HL-60 (cell line): ENCODE data around the gene SLC7A14.

Experiments
- DNase-seq, 2 experiments: peaks; one replicate each; pipeline ENCODE4 v3.0.0-alpha.2; 2010 to 2020; ENCODE audit warnings: low read depth in 1 of 2, low spot score in 1 of 2
- H3K27ac ChIP-seq: fragments of 250-450 bp; sonication (Bioruptor Pico); replicated peaks from 2 replicates; pipeline ENCODE4 v1.5.1; 2020; ENCODE audit warnings: mild to moderate bottlenecking, moderate library complexity
- H3K27me3 ChIP-seq: fragments of 250-450 bp; sonication (Bioruptor Pico); 2 replicates; pipeline ENCODE4 v1.5.1; 2021; ENCODE audit warnings: mild to moderate bottlenecking, moderate library complexity; ENCODE audit not compliant: insufficient read depth, poor library complexity, severe bottlenecking
- H3K4me3 ChIP-seq: replicated peaks from 2 replicates; pipeline ENCODE4 v1.5.1; 2011; ENCODE audit warnings: mild to moderate bottlenecking, control low read depth, low read length; ENCODE audit not compliant: insufficient read depth
- CTCF ChIP-seq: IDR thresholded peaks from one replicate; pipeline ENCODE4 v1.5.1; 2011; ENCODE audit warnings: low read length, control low read depth, inconsistent platforms; ENCODE audit not compliant: insufficient read depth
- GABPA ChIP-seq: IDR thresholded peaks from 2 replicates; pipeline ENCODE4 v1.6.1; 2012; ENCODE audit warnings: low read depth
- POLR2AphosphoS5 ChIP-seq: IDR thresholded peaks from 2 replicates; pipeline ENCODE4 v1.6.1; 2012; ENCODE audit warnings: low read depth
- SPI1 ChIP-seq: IDR thresholded peaks from 2 replicates; pipeline ENCODE4 v1.6.1; 2012; ENCODE audit warnings: low read depth, mild to moderate bottlenecking, borderline replicate concordance
- long read RNA-seq: library from polyadenylated mRNA; unstranded; transcript quantifications from one replicate; pipeline ENCODE4 v2.0.0, GENCODE V29; 2020
- TF ChIP-seq, protein P1 (sequence below): IDR thresholded peaks from 2 replicates; pipeline ENCODE4 v1.6.1; 2012; ENCODE audit warnings: low read depth; ENCODE audit not compliant: insufficient replicate concordance

The SLC7A14 gene
- long read RNA-seq, result 0 reads

GRCh38 chr3:170585937-170586310 is at the start of gene SLC7A14:
TSS of gene SLC7A14 (minus strand) at chr3:170586075. CDS start at chr3:170526936, 59,139 bp downstream.
- Histone ChIP-seq H3K27me3 (peaks cover 15% of the 10 kb centered on the region), H3K27ac (no peak within 1 kb of the TSS), H3K4me3 (no peak within 1 kb of the TSS)
- no peak for TF ChIP-seq POLR2AphosphoS5
- no peak for TF ChIP-seq SPI1
- TF ChIP-seq CTCF, result no peak
- TF ChIP-seq, protein P1, sequence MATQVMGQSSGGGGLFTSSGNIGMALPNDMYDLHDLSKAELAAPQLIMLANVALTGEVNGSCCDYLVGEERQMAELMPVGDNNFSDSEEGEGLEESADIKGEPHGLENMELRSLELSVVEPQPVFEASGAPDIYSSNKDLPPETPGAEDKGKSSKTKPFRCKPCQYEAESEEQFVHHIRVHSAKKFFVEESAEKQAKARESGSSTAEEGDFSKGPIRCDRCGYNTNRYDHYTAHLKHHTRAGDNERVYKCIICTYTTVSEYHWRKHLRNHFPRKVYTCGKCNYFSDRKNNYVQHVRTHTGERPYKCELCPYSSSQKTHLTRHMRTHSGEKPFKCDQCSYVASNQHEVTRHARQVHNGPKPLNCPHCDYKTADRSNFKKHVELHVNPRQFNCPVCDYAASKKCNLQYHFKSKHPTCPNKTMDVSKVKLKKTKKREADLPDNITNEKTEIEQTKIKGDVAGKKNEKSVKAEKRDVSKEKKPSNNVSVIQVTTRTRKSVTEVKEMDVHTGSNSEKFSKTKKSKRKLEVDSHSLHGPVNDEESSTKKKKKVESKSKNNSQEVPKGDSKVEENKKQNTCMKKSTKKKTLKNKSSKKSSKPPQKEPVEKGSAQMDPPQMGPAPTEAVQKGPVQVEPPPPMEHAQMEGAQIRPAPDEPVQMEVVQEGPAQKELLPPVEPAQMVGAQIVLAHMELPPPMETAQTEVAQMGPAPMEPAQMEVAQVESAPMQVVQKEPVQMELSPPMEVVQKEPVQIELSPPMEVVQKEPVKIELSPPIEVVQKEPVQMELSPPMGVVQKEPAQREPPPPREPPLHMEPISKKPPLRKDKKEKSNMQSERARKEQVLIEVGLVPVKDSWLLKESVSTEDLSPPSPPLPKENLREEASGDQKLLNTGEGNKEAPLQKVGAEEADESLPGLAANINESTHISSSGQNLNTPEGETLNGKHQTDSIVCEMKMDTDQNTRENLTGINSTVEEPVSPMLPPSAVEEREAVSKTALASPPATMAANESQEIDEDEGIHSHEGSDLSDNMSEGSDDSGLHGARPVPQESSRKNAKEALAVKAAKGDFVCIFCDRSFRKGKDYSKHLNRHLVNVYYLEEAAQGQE, result no peak
- no peak for TF ChIP-seq GABPA
- DNase-seq, result no peak

DNA sequence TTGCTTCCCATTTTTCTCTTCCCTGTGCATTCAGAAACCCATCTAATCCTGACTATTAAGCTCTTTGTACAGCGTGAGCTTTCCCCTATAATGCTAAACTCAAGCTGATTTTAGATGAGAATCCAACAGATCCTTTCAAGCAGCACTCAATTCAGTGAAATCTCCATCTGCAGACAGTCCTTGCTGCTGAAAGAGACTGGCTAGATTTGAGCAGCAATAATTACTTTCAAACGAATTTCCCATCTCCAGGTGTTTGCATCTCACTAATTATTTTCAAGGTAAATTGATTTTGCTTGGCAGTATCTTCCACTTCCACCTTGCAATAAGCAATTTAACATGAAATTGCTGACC is 49.5 kb upstream of the SLC7A14 start:
- no peak for TF ChIP-seq SPI1
- no peak for TF ChIP-seq CTCF
- TF ChIP-seq GABPA, result no peak
- TF ChIP-seq, protein P1, result no peak
- TF ChIP-seq POLR2AphosphoS5, result no peak
- no peak for DNase-seq
- H3K27me3 ChIP-seq, result peaks cover 3% of the 10 kb centered on the region

DNA sequence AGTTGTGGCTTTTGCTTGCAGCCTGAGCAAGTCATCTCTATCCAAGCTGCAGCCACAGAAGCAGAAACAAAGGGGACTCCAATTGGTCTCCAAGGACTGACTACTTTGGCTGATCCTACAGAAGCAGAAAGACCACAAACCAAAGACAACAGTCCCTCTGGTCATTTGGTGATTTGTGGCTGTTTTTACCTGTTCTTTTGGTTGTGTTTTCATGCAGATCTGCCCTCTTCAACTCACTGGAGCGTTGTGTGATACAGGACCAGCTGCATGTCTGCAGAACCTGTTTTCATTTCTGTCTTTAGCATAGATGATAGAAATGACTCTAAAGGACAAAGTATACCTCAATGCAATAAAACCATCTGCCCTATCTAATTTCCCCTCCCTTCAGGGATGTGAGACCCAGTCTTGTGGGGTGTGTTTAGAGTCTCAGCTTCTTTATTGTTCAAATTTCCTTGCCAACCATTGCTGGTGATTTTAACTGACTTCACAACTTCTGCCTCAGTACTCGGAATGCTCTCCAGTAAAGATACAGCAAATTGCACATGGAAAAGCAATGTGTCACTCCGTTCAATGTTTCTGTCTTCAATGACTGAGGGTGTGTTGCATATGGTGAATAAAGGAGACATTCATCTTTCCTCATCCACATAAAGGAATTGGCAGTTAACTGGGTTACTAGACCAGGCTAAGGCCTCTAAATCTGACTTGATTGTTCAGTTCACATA is 48.9 kb upstream of the SLC7A14 start:
- DNase-seq, result no peak
- Histone ChIP-seq H3K27me3 (peaks cover 3% of the 10 kb centered on the region), H3K4me3 (no peak overlapping the region), H3K27ac (no peak overlapping the region)
- TF ChIP-seq CTCF (no peak), GABPA (no peak), POLR2AphosphoS5 (no peak), SPI1 (no peak)
- TF ChIP-seq, protein P1, result no peak

More for the DNA sequence above, 49.5 kb upstream of the SLC7A14 start:
- no peak overlapping the region for H3K27ac ChIP-seq
- no peak overlapping the region for H3K4me3 ChIP-seq
